GM12878 (cell line): ENCODE results near the gene NACC1. TPM values are rescaled to one million over a fixed set of nuclear protein-coding genes. Genes with fewer than 3 reads are reported as not detected.

ENCODE experiments used
- ATAC-seq: fragments of 200-7000 bp; cut with Tn5 transposase; 3 replicates; pipeline ENCODE4 v1.9.1; 2020; ENCODE audit warnings: mild to moderate bottlenecking, moderate library complexity
- BruUV-seq: library from RNA; stranded (reverse); fragments of 400-500 nt; replicated peaks from 2 replicates; lab custom pipeline; 2021; lab: Mats Ljungman, UMichigan
- CTCF ChIA-PET: fragments of 300-600 bp; sonication (Branson Sonifier 250); formaldehyde crosslinking; extraction: SDS; loops from one replicate; lab custom pipeline; 2021; ENCODE audit warnings: inconsistent platforms; lab: Yijun Ruan, JAX
- POLR2A ChIA-PET: fragments of 350-600 bp; formaldehyde crosslinking; extraction: SDS; loops from one replicate; lab custom pipeline; 2021; ENCODE audit warnings: inconsistent platforms; lab: Charles Lee
- RAD21 ChIA-PET: fragments of 300-600 bp; sonication (Branson Sonifier 250); formaldehyde crosslinking; loops from one replicate; lab custom pipeline; 2023; ENCODE audit warnings: antibody characterized with exemption; ENCODE audit not compliant: unreplicated experiment; lab: Charles Lee
- SMC1A ChIA-PET: fragments of 300-600 bp; sonication (Branson Sonifier 250); formaldehyde crosslinking; loops from one replicate; lab custom pipeline; 2023; ENCODE audit not compliant: unreplicated experiment, uncharacterized antibody; lab: Charles Lee
- DNase-seq: peaks from one replicate; pipeline ENCODE4 v3.0.0-alpha.2; 2011; ENCODE audit warnings: low read depth, low spot score
- FAIRE-seq: peaks from 3 replicates; lab custom pipeline; 2011; peaks lifted over from hg19 to GRCh38; lab: Jason Lieb, UNC
- H2AFZ ChIP-seq: 2 replicates; pipeline ENCODE4 v1.6.0; 2011; ENCODE audit warnings: low read depth, low read length, control low read depth; ENCODE audit not compliant: control insufficient read depth
- H3K27ac ChIP-seq: 2 replicates; pipeline ENCODE4 v1.5.1; 2011; ENCODE audit warnings: control low read depth; ENCODE audit not compliant: control insufficient read depth, insufficient read depth
- H3K27me3 ChIP-seq, 2 experiments: replicated peaks in 1 of 2; 2 replicates each; pipeline versions ENCODE4 v1.6.0 to v1.6.1; 2011; ENCODE audit warnings: low read length in 1 of 2; ENCODE audit not compliant: control insufficient read depth in 2 of 2, insufficient read depth in 2 of 2
- H3K36me3 ChIP-seq, 2 experiments: 2 replicates each; pipeline ENCODE4 v1.5.1; 2011; ENCODE audit warnings: low read length in 1 of 2; ENCODE audit not compliant: control insufficient read depth in 2 of 2, insufficient read depth in 2 of 2
- H3K4me1 ChIP-seq: 2 replicates; pipeline ENCODE4 v1.6.1; 2011; ENCODE audit warnings: mild to moderate bottlenecking, low read length, moderate library complexity, mixed read lengths; ENCODE audit not compliant: control insufficient read depth, insufficient read depth
- H3K4me2 ChIP-seq: 2 replicates; pipeline ENCODE4 v1.6.0; 2011; ENCODE audit warnings: control low read depth; ENCODE audit not compliant: control insufficient read depth, insufficient read depth
- H3K4me3 ChIP-seq: fragments of 200-600 bp; sonication (generic); 2 replicates; pipeline ENCODE4 v1.5.1; 2016
- H3K79me2 ChIP-seq: 2 replicates; pipeline ENCODE4 v1.6.0; 2011; ENCODE audit warnings: low read length; ENCODE audit not compliant: control insufficient read depth, insufficient read depth
- H3K9ac ChIP-seq: 2 replicates; pipeline ENCODE4 v1.8.0; 2011; ENCODE audit warnings: low read length, control low read depth, mixed read lengths; ENCODE audit not compliant: control insufficient read depth, insufficient read depth
- H3K9me3 ChIP-seq: replicated peaks from 3 replicates; pipeline ENCODE4 v1.5.1; 2011; ENCODE audit warnings: mild to moderate bottlenecking, low read length; ENCODE audit not compliant: control insufficient read depth, insufficient read depth
- H4K20me1 ChIP-seq: 2 replicates; pipeline ENCODE4 v1.6.0; 2011; ENCODE audit not compliant: control insufficient read depth, insufficient read depth
- EED ChIP-seq: sonication (generic); IDR thresholded peaks from 2 replicates; pipeline ENCODE4 v1.6.1; 2016; ENCODE audit warnings: antibody characterized with exemption, low read depth
- KDM1A ChIP-seq: fragments of 200-600 bp; sonication (generic); IDR thresholded peaks from 2 replicates; pipeline ENCODE4 v1.6.1; 2016; ENCODE audit warnings: borderline replicate concordance
- USF1 ChIP-seq: IDR thresholded peaks from 2 replicates; pipeline ENCODE4 v1.6.1; 2011; ENCODE audit warnings: borderline replicate concordance, low read depth, mild to moderate bottlenecking, moderate library complexity, mixed read lengths, low read length; ENCODE audit not compliant: insufficient read depth; ENCODE audit errors: extremely low read length
- WGBS: methylation state at CpG from one replicate; pipeline ENCODE4 v1.1.6; 2016; ENCODE audit warnings: low lambda C conversion rate; ENCODE audit not compliant: insufficient replicate concordance, insufficient coverage; ENCODE audit errors: missing lambda C conversion rate; 5-methylcytosine and 5-hydroxymethylcytosine counted together
- in situ Hi-C: fragments of 300-500 bp; cut with MboI; formaldehyde crosslinking; loops from 9 replicates; pipeline ENCODE4 v1.14.3; 2018; ENCODE audit warnings: mixed read lengths
- intact Hi-C: fragments of 100-400 bp; cut with micrococcal nuclease; formaldehyde crosslinking; loops from one replicate; pipeline ENCODE4 v1.14.2; 2022; ENCODE audit not compliant: unreplicated experiment
- polyA plus RNA-seq, 11 experiments: library from polyadenylated mRNA; depleted of rRNA in 4 of 11; unstranded in 6 of 11; stranded (reverse) in 5 of 11; fragments of >200 nt; fragmentation: Nextera tagmentation in 4 of 11; fragmentation: Illumina TruSeq in 1 of 11; extraction: Ambion mirVana in 4 of 11; extraction: Trizol in 1 of 11; gene quantifications; 1 replicate in 1 of 11; 2 replicates in 10 of 11; pipeline versions ENCODE4 v1.2.1 to v1.2.3, GENCODE V29; 2011 to 2016; ENCODE audit warnings: inconsistent platforms in 2 of 11, missing spikeins in 2 of 11, low read depth in 1 of 11
- total RNA-seq, 4 experiments: library from RNA; depleted of rRNA in 3 of 4; stranded (reverse); fragments of >200 nt in 3 of 4; fragmentation: Illumina TruSeq in 1 of 4; extraction: Trizol in 1 of 4; gene quantifications; 2 replicates each; pipeline versions ENCODE4 v1.2.1 to v1.2.3, GENCODE V29; 2013 to 2021
- TF ChIP-seq, protein P1 (sequence below): fragments of 450-650 bp; IDR thresholded peaks from 2 replicates; pipeline ENCODE4 v1.6.1; 2017; ENCODE audit warnings: mild to moderate bottlenecking, moderate library complexity
- TF ChIP-seq, protein P2 (sequence below): fragments of 450-650 bp; IDR thresholded peaks from 2 replicates; pipeline ENCODE4 v1.6.1; 2016; ENCODE audit warnings: mild to moderate bottlenecking

NACC1 gene
- total and polyA plus RNA-seq, 10 of the 15 experiments (the other 5 are each of a cell fraction or from before 2014, with no cell fraction given) = 0.18 to 120 (median 19.2) TPM

DNA sequence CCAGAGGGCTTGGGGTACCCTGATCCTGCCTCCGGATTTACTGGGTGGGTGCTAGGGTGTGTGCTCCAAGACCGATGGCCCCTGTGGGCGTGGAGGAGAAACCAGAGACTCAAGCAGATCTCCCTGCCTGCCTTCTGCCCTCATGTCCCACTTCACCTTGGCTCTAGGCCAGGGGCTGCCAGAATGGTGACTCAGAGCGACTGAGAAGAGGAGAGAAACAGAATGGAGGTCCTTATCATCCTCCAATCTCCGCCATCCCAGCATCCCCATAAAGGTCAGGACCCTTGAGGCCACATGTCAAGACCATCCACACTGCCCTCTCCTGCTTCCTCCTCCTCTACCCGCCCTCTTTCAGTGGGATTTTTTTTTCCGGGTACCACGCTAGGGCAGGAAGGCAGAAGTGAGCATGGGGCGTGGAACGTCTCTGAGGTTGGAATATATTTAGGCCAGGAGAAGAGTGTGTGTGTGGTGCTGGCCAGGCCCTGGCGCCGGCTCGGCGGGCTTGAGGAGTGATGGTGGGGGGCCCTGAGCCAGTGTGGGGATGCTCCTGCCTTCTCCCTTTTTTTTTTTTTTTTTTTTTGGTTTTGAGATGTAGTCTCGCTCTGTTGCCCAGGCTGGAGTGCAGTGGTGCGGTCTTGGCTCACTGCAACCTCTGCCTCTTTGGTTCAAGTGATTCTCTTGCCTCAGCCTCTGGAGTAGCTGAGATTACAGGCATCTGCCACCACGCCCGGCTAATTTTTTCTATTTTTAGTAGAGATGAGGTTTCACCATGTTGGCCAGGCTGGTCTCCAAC, 54.5 kb downstream of the NACC1 start:
- FAIRE-seq = no peak
- Histone ChIP-seq H3K79me2 (no peaks in the 10 kb centered on the region), H4K20me1 (no peaks in the 10 kb centered on the region), H3K4me2 (no peak overlapping the region; the same call in 1 of the 2 replicates), H3K27ac (no peak overlapping the region), H3K4me1 (peaks cover 24% of the 10 kb centered on the region), H3K9me3 (no peaks in the 10 kb centered on the region), H3K9ac (no peak overlapping the region), H2AFZ (no peak overlapping the region; the same call in 1 of the 2 replicates), H3K36me3 (no peaks in the 10 kb centered on the region), H3K4me3 (no peak overlapping the region), H3K27me3 (no peaks in the 10 kb centered on the region)
- no peak for TF ChIP-seq KDM1A
- TF ChIP-seq, protein P1, sequence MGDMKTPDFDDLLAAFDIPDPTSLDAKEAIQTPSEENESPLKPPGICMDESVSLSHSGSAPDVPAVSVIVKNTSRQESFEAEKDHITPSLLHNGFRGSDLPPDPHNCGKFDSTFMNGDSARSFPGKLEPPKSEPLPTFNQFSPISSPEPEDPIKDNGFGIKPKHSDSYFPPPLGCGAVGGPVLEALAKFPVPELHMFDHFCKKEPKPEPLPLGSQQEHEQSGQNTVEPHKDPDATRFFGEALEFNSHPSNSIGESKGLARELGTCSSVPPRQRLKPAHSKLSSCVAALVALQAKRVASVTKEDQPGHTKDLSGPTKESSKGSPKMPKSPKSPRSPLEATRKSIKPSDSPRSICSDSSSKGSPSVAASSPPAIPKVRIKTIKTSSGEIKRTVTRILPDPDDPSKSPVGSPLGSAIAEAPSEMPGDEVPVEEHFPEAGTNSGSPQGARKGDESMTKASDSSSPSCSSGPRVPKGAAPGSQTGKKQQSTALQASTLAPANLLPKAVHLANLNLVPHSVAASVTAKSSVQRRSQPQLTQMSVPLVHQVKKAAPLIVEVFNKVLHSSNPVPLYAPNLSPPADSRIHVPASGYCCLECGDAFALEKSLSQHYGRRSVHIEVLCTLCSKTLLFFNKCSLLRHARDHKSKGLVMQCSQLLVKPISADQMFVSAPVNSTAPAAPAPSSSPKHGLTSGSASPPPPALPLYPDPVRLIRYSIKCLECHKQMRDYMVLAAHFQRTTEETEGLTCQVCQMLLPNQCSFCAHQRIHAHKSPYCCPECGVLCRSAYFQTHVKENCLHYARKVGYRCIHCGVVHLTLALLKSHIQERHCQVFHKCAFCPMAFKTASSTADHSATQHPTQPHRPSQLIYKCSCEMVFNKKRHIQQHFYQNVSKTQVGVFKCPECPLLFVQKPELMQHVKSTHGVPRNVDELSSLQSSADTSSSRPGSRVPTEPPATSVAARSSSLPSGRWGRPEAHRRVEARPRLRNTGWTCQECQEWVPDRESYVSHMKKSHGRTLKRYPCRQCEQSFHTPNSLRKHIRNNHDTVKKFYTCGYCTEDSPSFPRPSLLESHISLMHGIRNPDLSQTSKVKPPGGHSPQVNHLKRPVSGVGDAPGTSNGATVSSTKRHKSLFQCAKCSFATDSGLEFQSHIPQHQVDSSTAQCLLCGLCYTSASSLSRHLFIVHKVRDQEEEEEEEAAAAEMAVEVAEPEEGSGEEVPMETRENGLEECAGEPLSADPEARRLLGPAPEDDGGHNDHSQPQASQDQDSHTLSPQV = no peak
- TF ChIP-seq, protein P2, sequence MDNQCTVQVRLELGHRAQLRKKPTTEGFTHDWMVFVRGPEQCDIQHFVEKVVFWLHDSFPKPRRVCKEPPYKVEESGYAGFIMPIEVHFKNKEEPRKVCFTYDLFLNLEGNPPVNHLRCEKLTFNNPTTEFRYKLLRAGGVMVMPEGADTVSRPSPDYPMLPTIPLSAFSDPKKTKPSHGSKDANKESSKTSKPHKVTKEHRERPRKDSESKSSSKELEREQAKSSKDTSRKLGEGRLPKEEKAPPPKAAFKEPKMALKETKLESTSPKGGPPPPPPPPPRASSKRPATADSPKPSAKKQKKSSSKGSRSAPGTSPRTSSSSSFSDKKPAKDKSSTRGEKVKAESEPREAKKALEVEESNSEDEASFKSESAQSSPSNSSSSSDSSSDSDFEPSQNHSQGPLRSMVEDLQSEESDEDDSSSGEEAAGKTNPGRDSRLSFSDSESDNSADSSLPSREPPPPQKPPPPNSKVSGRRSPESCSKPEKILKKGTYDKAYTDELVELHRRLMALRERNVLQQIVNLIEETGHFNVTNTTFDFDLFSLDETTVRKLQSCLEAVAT = no peak
- TF ChIP-seq EED = 0 out of 2 replicates have a peak, but pooled peaks have one; percentile 14
- no peak for TF ChIP-seq USF1
- ChIA-PET RAD21 (no interaction called here), POLR2A (interaction anchor here (0.6 kb wide), 1 partner anchor 33 kb away, joined by 3 read pairs; no protein-coding TSS in a partner anchor), SMC1A (no interaction called here), CTCF (no interaction called here)
- no TSS peak for BruUV-seq
- in situ Hi-C loops = loop anchor here (25.0 kb wide), 1 partner anchor 1585 kb away; the partner anchor contains the start of genes ACP5 and ZNF627
- DNase-seq = no peak
- WGBS = 22% methylated on average over 17 of the region's 18 CpGs
- intact Hi-C loops = no loop called here
- no peak for ATAC-seq
